Smooth muscle cell (in vitro differentiated cells): ENCODE results near the gene TRIM62. TPM values are rescaled to one million over a fixed set of nuclear protein-coding genes. Genes with fewer than 3 reads are reported as not detected.
A peak's percentile ranks its signal among the peaks of the same experiment; 100 is the strongest.

Experiments
- DNase-seq: peaks from one replicate; lab custom pipeline; 2025; ENCODE audit not compliant: unreplicated experiment; lab: John Stamatoyannopoulos, UW
- H2AFZ ChIP-seq: fragments of 200-600 bp; sonication (generic); 2 replicates; pipeline ENCODE4 v1.6.0; 2016; ENCODE audit warnings: antibody characterized with exemption, low read depth, mild to moderate bottlenecking
- H3F3A ChIP-seq: fragments of 200-600 bp; sonication (generic); 2 replicates; pipeline ENCODE4 v1.6.0; 2017; ENCODE audit warnings: antibody characterized with exemption, low read depth
- H3K27ac ChIP-seq: fragments of 200-600 bp; sonication (generic); 2 replicates; pipeline ENCODE4 v1.5.1; 2016; ENCODE audit warnings: low read depth, mild to moderate bottlenecking
- H3K27me3 ChIP-seq: fragments of 200-600 bp; sonication (generic); 2 replicates; pipeline ENCODE4 v1.6.1; 2016; ENCODE audit warnings: low read depth, mild to moderate bottlenecking
- H3K36me3 ChIP-seq: fragments of 200-600 bp; sonication (generic); 2 replicates; pipeline ENCODE4 v1.5.1; 2016; ENCODE audit warnings: low read depth
- H3K4me1 ChIP-seq: fragments of 200-600 bp; sonication (generic); 2 replicates; pipeline ENCODE4 v1.5.1; 2016; ENCODE audit warnings: low read depth
- H3K4me2 ChIP-seq: fragments of 200-600 bp; sonication (generic); 2 replicates; pipeline ENCODE4 v1.6.0; 2016; ENCODE audit warnings: mild to moderate bottlenecking
- H3K4me3 ChIP-seq: fragments of 200-600 bp; sonication (generic); 2 replicates; pipeline ENCODE4 v1.5.1; 2016; ENCODE audit warnings: mild to moderate bottlenecking
- H3K79me2 ChIP-seq: fragments of 200-600 bp; sonication (generic); 2 replicates; pipeline ENCODE4 v1.6.0; 2016; ENCODE audit warnings: low read depth, mild to moderate bottlenecking
- H3K9ac ChIP-seq: fragments of 200-600 bp; sonication (generic); 2 replicates; pipeline ENCODE4 v1.6.0; 2016; ENCODE audit warnings: low read depth
- H3K9me3 ChIP-seq: fragments of 200-600 bp; sonication (generic); replicated peaks from 2 replicates; pipeline ENCODE4 v1.5.1; 2016; ENCODE audit warnings: low read depth
- H4K20me1 ChIP-seq: fragments of 200-600 bp; sonication (generic); 2 replicates; pipeline ENCODE4 v1.6.0; 2016; ENCODE audit warnings: low read depth
- CTCF ChIP-seq: fragments of 200-600 bp; sonication (generic); IDR thresholded peaks from 2 replicates; pipeline ENCODE4 v1.5.1; 2017; ENCODE audit warnings: borderline replicate concordance, mild to moderate bottlenecking, antibody characterized with exemption; ENCODE audit not compliant: insufficient read depth, poor library complexity, severe bottlenecking
- WGBS: methylation state at CpG from one replicate; pipeline ENCODE4 v1.1.7; 2016; ENCODE audit warnings: low lambda C conversion rate; 5-methylcytosine and 5-hydroxymethylcytosine counted together
- polyA plus RNA-seq: library from polyadenylated mRNA; unstranded; fragments of >200 nt; fragmentation: Nextera tagmentation; extraction: Ambion mirVana; gene quantifications from 2 replicates; pipeline ENCODE4 v1.2.1, GENCODE V29; 2016
- total RNA-seq: library from RNA; depleted of rRNA; stranded (reverse); fragments of >200 nt; gene quantifications from 2 replicates; pipeline ENCODE4 v1.2.3, GENCODE V29; 2014

TRIM62 gene
- total and polyA plus RNA-seq, 2 experiments from 2014 or later, result 1.3 to 3.9 TPM

GRCh38 chr1:33178836-33179439 is 2.9 kb downstream of the TRIM62 start:
- Histone ChIP-seq H2AFZ (no peak overlapping the region), H3K9ac (no peak overlapping the region), H4K20me1 (no peaks in the 10 kb centered on the region), H3K36me3 (no peaks in the 10 kb centered on the region), H3K79me2 (no peaks in the 10 kb centered on the region), H3K4me1 (peaks cover 10% of the 10 kb centered on the region), H3K27ac (no peak overlapping the region), H3F3A (no peaks in the 10 kb centered on the region), H3K4me3 (no peak overlapping the region), H3K9me3 (no peaks in the 10 kb centered on the region), H3K4me2 (no peak overlapping the region), H3K27me3 (no peaks in the 10 kb centered on the region)
- TF ChIP-seq CTCF, result no peak
- WGBS, result 95% methylated on average over 4 of the region's 4 CpGs
- no peak for DNase-seq

GRCh38 chr1:33177996-33178540 is 3.8 kb downstream of the TRIM62 start:
- Histone ChIP-seq H3K4me2 (no peak overlapping the region), H3F3A (no peaks in the 10 kb centered on the region), H3K27me3 (no peaks in the 10 kb centered on the region), H3K9me3 (no peaks in the 10 kb centered on the region), H4K20me1 (no peaks in the 10 kb centered on the region), H3K27ac (no peak overlapping the region), H2AFZ (no peak overlapping the region), H3K9ac (no peak overlapping the region), H3K36me3 (no peaks in the 10 kb centered on the region), H3K4me3 (no peak overlapping the region), H3K79me2 (no peaks in the 10 kb centered on the region), H3K4me1 (peaks cover 10% of the 10 kb centered on the region)
- no peak for TF ChIP-seq CTCF
- no peak for DNase-seq
- WGBS, result 93% methylated on average over 3 of the region's 3 CpGs

- Histone ChIP-seq H4K20me1 (no peaks in the 10 kb centered on the region), H3K9ac (no peak overlapping the region), H2AFZ (no peak overlapping the region), H3K4me2 (no peak overlapping the region), H3K79me2 (no peaks in the 10 kb centered on the region), H3K4me3 (no peak overlapping the region), H3F3A (no peaks in the 10 kb centered on the region), H3K36me3 (no peaks in the 10 kb centered on the region), H3K4me1 (peaks cover 5% of the 10 kb centered on the region), H3K27me3 (no peaks in the 10 kb centered on the region), H3K9me3 (no peaks in the 10 kb centered on the region), H3K27ac (peak overlapping the region; percentile 75)
- WGBS, result 50% methylated on average over 4 of the region's 4 CpGs
- DNase-seq, result no peak
- no peak for TF ChIP-seq CTCF
These were observed 5.0 kb downstream of the TRIM62 start for GRCh38 chr1:33176887-33177286.

- Histone ChIP-seq H3K27ac (peak overlapping the region; percentile 75), H3K4me1 (peaks cover 5% of the 10 kb centered on the region), H3K27me3 (no peaks in the 10 kb centered on the region), H4K20me1 (no peaks in the 10 kb centered on the region), H3K9me3 (no peaks in the 10 kb centered on the region), H3K4me3 (no peak overlapping the region), H3K79me2 (no peaks in the 10 kb centered on the region), H3F3A (no peaks in the 10 kb centered on the region), H3K36me3 (no peaks in the 10 kb centered on the region), H3K4me2 (no peak overlapping the region), H3K9ac (peak overlapping the region; percentile 71), H2AFZ (no peak overlapping the region)
- 63% methylated on average over 11 of the region's 11 CpGs for WGBS
- no peak for DNase-seq
- TF ChIP-seq CTCF, result no peak
These were observed 5.4 kb downstream of the TRIM62 start for GRCh38 chr1:33176362-33176850.
